ENCODE results near the gene PDGFA.

Gene PDGFA

GRCh38 chr7:505171-505570 lies 14.5 kb downstream of the PDGFA start:
- DNase-seq (ENCODE audit: low read depth, low spot score): no peak

- no peak for DNase-seq (ENCODE audit: low read depth, low spot score)
These were observed 15.2 kb downstream of the PDGFA start for GRCh38 chr7:504221-505111.

- no peak for DNase-seq (ENCODE audit: low read depth, low spot score)
These were observed 16.0 kb downstream of the PDGFA start for GRCh38 chr7:503575-504111.

- DNase-seq (ENCODE audit: low read depth, low spot score): no peak
These were observed 17.4 kb downstream of the PDGFA start for GRCh38 chr7:502296-502695.

GRCh38 chr7:501526-501925 lies 18.1 kb downstream of the PDGFA start:
- no peak for DNase-seq (ENCODE audit: low read depth, low spot score)

- DNase-seq (ENCODE audit: low read depth, low spot score): no peak
These were observed 18.9 kb downstream of the PDGFA start for GRCh38 chr7:500521-501420.

GRCh38 chr7:499853-500485 lies 19.7 kb downstream of the PDGFA start:
- DNase-seq (ENCODE audit: low read depth, low spot score): no peak

GRCh38 chr7:498678-499641 lies 20.7 kb downstream of the PDGFA start:
- no peak for DNase-seq (ENCODE audit: low read depth, low spot score)

GRCh38 chr7:497946-498655 lies 21.5 kb downstream of the PDGFA start:
- DNase-seq (ENCODE audit: low read depth, low spot score): no peak

- DNase-seq (ENCODE audit: low read depth, low spot score): no peak
These were observed 22.3 kb downstream of the PDGFA start for GRCh38 chr7:497346-497745.

GRCh38 chr7:496528-497295 lies 22.9 kb downstream of the PDGFA start:
- no peak for DNase-seq (ENCODE audit: low read depth, low spot score)

- DNase-seq (ENCODE audit: low read depth, low spot score): no peak
These were observed 23.8 kb downstream of the PDGFA start for GRCh38 chr7:495761-496321.

- no peak for DNase-seq (ENCODE audit: low read depth, low spot score)
These were observed 24.3 kb downstream of the PDGFA start for GRCh38 chr7:495326-495725.

GRCh38 chr7:494906-495305 lies 24.7 kb downstream of the PDGFA start:
- no peak for DNase-seq (ENCODE audit: low read depth, low spot score)

GRCh38 chr7:494259-494687 lies 25.4 kb downstream of the PDGFA start:
- no peak for DNase-seq (ENCODE audit: low read depth, low spot score)

- DNase-seq (ENCODE audit: low read depth, low spot score): no peak
These were observed 25.9 kb downstream of the PDGFA start for GRCh38 chr7:493661-494251.

- no peak for DNase-seq (ENCODE audit: low read depth, low spot score)
These were observed 27.0 kb downstream of the PDGFA start for GRCh38 chr7:492714-493065.

- no peak for DNase-seq (ENCODE audit: low read depth, low spot score)
These were observed 27.5 kb downstream of the PDGFA start for GRCh38 chr7:491958-492713.
